ENCODE results near the gene CHST12.

CHST12 gene

GRCh38 chr7:2403014-2403717 lies at the start of gene CHST12:
Gene CHST12, plus strand, starts transcription at chr7:2403611. Its CDS starts 29,029 bp downstream, at chr7:2432640.
- no peak for TF ChIP-seq ZFX (IDR thresholded peaks at IDR 0.05; ENCODE audit: borderline replicate concordance)
- TF ChIP-seq, protein P1, sequence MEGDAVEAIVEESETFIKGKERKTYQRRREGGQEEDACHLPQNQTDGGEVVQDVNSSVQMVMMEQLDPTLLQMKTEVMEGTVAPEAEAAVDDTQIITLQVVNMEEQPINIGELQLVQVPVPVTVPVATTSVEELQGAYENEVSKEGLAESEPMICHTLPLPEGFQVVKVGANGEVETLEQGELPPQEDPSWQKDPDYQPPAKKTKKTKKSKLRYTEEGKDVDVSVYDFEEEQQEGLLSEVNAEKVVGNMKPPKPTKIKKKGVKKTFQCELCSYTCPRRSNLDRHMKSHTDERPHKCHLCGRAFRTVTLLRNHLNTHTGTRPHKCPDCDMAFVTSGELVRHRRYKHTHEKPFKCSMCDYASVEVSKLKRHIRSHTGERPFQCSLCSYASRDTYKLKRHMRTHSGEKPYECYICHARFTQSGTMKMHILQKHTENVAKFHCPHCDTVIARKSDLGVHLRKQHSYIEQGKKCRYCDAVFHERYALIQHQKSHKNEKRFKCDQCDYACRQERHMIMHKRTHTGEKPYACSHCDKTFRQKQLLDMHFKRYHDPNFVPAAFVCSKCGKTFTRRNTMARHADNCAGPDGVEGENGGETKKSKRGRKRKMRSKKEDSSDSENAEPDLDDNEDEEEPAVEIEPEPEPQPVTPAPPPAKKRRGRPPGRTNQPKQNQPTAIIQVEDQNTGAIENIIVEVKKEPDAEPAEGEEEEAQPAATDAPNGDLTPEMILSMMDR (IDR thresholded peaks at IDR 0.05): no peak
- peak within 1 kb of the TSS; percentile 43 for H3K27ac ChIP-seq

GRCh38 chr7:2353936-2354185 lies 49.5 kb upstream of the CHST12 start:
- peak overlapping the region; percentile 98 for H3K27ac ChIP-seq
- TF ChIP-seq, protein P1 (IDR thresholded peaks at IDR 0.05): no peak
- TF ChIP-seq ZFX (IDR thresholded peaks at IDR 0.05; ENCODE audit: borderline replicate concordance): no peak

DNA sequence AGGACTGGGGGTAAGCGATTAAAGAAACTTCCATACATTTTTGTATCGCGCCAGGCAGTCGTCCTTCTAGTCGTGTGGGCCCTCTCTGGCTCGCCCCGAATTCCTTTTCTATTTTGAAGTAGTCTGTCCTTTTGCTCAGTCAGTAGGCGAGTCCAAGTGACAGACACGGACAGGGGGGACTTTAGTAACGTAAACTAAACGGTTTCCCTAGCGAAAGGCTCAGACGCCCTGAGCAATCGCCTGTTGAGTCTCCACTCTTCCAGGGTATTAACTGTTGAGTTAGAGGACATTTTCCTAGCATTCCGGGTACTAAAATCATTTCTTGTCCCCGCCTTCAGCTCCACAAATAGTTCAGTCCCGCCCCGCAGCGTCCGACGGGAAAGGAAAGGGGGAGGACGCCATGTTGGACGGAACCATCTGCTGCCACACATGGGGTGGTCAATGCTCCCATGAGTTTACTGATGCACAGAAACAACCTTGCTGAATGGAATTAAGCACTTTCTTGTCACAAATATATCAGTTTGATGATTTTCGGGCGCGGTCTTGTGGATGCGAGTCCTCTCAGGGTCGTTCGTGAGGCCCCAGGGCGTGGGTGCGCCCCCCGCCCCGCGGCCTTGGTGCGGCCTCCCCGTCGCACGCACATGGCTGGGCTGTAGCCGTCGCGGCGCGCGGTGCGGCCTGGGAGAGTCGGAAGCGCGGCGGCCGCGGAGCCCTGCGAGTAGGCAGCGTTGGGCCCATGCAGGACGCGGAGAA lies 49.0 kb upstream of the CHST12 start, which contains the start of gene EIF3B:
Gene EIF3B (plus strand): TSS at position 642 of the 753 bp plus-strand sequence. CDS start 95 bp downstream, at position 737.
- H3K27ac ChIP-seq: peak within 1 kb of the TSS; percentile 98
- TF ChIP-seq, protein P1 (IDR thresholded peaks at IDR 0.05): no peak
- no peak for TF ChIP-seq ZFX (IDR thresholded peaks at IDR 0.05; ENCODE audit: borderline replicate concordance)

DNA sequence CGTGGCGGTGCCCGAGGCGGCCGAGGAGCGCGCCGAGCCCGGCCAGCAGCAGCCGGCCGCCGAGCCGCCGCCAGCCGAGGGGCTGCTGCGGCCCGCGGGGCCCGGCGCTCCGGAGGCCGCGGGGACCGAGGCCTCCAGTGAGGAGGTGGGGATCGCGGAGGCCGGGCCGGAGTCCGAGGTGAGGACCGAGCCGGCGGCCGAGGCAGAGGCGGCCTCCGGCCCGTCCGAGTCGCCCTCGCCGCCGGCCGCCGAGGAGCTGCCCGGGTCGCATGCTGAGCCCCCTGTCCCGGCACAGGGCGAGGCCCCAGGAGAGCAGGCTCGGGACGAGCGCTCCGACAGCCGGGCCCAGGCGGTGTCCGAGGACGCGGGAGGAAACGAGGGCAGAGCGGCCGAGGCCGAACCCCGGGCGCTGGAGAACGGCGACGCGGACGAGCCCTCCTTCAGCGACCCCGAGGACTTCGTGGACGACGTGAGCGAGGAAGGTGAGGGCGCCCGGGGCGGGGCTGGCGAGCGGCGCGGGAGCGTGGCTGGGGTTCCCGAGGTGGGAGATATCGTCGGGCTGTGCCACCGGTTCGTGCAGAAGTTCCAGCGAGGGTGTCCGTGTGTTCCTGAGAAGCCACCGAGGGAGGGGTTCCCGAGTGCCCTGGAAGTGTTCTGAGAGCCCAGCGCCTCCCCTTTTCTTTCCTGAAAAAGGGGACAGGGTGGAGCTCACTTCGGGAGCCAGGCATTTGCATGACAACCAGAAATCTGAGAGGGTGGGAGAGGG lies 48.3 kb upstream of the CHST12 start:
- H3K27ac ChIP-seq: peak overlapping the region; percentile 98
- TF ChIP-seq ZFX (IDR thresholded peaks at IDR 0.05; ENCODE audit: borderline replicate concordance): no peak
- TF ChIP-seq, protein P1 (IDR thresholded peaks at IDR 0.05): no peak

DNA sequence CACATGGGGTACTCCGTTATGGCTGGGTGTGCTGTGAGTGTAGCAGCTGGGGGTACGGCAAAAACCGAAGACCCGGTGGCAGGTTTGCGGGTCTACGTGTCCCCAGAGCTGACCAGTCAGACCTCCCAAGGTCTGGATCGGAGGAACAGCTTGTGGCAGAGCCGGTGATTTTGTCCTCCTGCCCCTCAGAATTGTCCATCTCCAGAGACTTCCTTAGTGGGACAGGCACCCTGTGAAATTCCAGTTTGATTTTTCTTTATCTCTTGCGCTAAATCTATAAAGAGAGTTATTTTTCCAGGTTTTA lies 47.8 kb upstream of the CHST12 start:
- H3K27ac ChIP-seq: peak overlapping the region; percentile 98
- TF ChIP-seq, protein P1 (IDR thresholded peaks at IDR 0.05): no peak

GRCh38 chr7:2357165-2357564 lies 46.2 kb upstream of the CHST12 start:
- H3K27ac ChIP-seq: peak overlapping the region; percentile 98; the same call in 1 of the 2 replicates
- TF ChIP-seq ZFX (IDR thresholded peaks at IDR 0.05; ENCODE audit: borderline replicate concordance): no peak
- TF ChIP-seq, protein P1 (IDR thresholded peaks at IDR 0.05): no peak

Measured in 22Rv1 (cell line).